GM15510 (cell line): ENCODE measurements around the gene ANAPC13.

Source experiments
- POLR2A ChIP-seq: IDR thresholded peaks from 3 replicates; pipeline ENCODE4 v1.6.1; 2011; ENCODE audit warnings: borderline replicate concordance; ENCODE audit not compliant: insufficient read length; ENCODE audit errors: extremely low read depth

Gene ANAPC13

GRCh38 chr3:134485718-134486576, at the start of gene ANAPC13, which contains the start of gene CEP63:
Gene ANAPC13, minus strand, starts transcription at chr3:134485985. Its CDS starts 3,081 bp downstream, at chr3:134482904.
Gene CEP63, plus strand, starts transcription at chr3:134486057. Its CDS starts 9,264 bp downstream, at chr3:134495321.
- peak; percentile 66 for TF ChIP-seq POLR2A

- no peak for TF ChIP-seq POLR2A
These were observed 49.6 kb upstream of the ANAPC13 start for GRCh38 chr3:134535186-134535970.

GRCh38 chr3:134533493-134533892, 47.7 kb upstream of the ANAPC13 start:
- no peak for TF ChIP-seq POLR2A

- no peak for TF ChIP-seq POLR2A
These were observed 41.9 kb upstream of the ANAPC13 start for GRCh38 chr3:134527538-134528186.

GRCh38 chr3:134527037-134527436, 41.3 kb upstream of the ANAPC13 start:
- no peak for TF ChIP-seq POLR2A

- no peak for TF ChIP-seq POLR2A
These were observed 40.5 kb upstream of the ANAPC13 start for GRCh38 chr3:134526319-134526718.

- TF ChIP-seq POLR2A, result no peak
These were observed 39.5 kb upstream of the ANAPC13 start for GRCh38 chr3:134525293-134525692.

GRCh38 chr3:134522541-134522940, 36.8 kb upstream of the ANAPC13 start:
- no peak for TF ChIP-seq POLR2A

GRCh38 chr3:134517791-134518190, 32.0 kb upstream of the ANAPC13 start:
- TF ChIP-seq POLR2A, result no peak

GRCh38 chr3:134516905-134517304, 31.1 kb upstream of the ANAPC13 start:
- TF ChIP-seq POLR2A, result no peak

GRCh38 chr3:134511500-134511899, 25.7 kb upstream of the ANAPC13 start:
- TF ChIP-seq POLR2A, result no peak

- TF ChIP-seq POLR2A, result no peak
These were observed 19.7 kb upstream of the ANAPC13 start for GRCh38 chr3:134505485-134505884.

- TF ChIP-seq POLR2A, result no peak
These were observed 18.3 kb upstream of the ANAPC13 start for GRCh38 chr3:134504132-134504531.

- no peak for TF ChIP-seq POLR2A
These were observed 17.5 kb upstream of the ANAPC13 start for GRCh38 chr3:134503266-134503665.

- TF ChIP-seq POLR2A, result no peak
These were observed 10.8 kb upstream of the ANAPC13 start for GRCh38 chr3:134496471-134497071.

- TF ChIP-seq POLR2A, result no peak
These were observed 10.2 kb upstream of the ANAPC13 start for GRCh38 chr3:134495980-134496379.

GRCh38 chr3:134494495-134494894, 8.7 kb upstream of the ANAPC13 start:
- no peak for TF ChIP-seq POLR2A
